HEK293 (cell line): ENCODE data around the gene NRG2.
A peak's percentile ranks its signal among the peaks of the same experiment; 100 is the strongest.

Source experiments
- CTCF ChIA-PET: fragments of 350-600 bp; formaldehyde crosslinking; extraction: SDS; loops from one replicate; lab custom pipeline; 2021; ENCODE audit warnings: antibody characterized with exemption; lab: Yijun Ruan, JAX
- POLR2A ChIA-PET: fragments of 300-600 bp; formaldehyde crosslinking; extraction: SDS; loops from one replicate; lab custom pipeline; 2020; ENCODE audit warnings: antibody characterized with exemption, inconsistent platforms; lab: Yijun Ruan, JAX
- H3K27ac ChIP-seq: fragments of 200-500 bp; sonication (Bioruptor generic); 2 replicates; pipeline ENCODE4 v1.5.1; 2014; ENCODE audit warnings: low read depth, low read length, control low read depth, inconsistent platforms; ENCODE audit errors: extremely low read depth
- H3K36me3 ChIP-seq, 2 experiments: fragments of 200-500 bp in 1 of 2; sonication (Bioruptor generic) in 1 of 2; 1 replicate in 1 of 2; 2 replicates in 1 of 2; pipeline ENCODE4 v1.5.1; 2014 to 2017; ENCODE audit warnings: inconsistent platforms in 2 of 2, low read length in 2 of 2; ENCODE audit not compliant: control insufficient read depth in 2 of 2, insufficient read depth in 1 of 2
- H3K4me1 ChIP-seq: fragments of 200-500 bp; sonication (Bioruptor generic); 2 replicates; pipeline ENCODE4 v1.5.1; 2014; ENCODE audit warnings: mild to moderate bottlenecking, low read length, inconsistent platforms; ENCODE audit not compliant: control insufficient read depth, insufficient read depth
- H3K4me3 ChIP-seq: 2 replicates; pipeline ENCODE4 v1.5.1; 2011; ENCODE audit warnings: low read depth, mild to moderate bottlenecking, control low read depth, low read length, moderate library complexity
- H3K9me3 ChIP-seq: fragments of 200-500 bp; sonication (Bioruptor generic); 2 replicates; pipeline ENCODE4 v1.5.1; 2014; ENCODE audit warnings: low read depth, low read length, inconsistent platforms; ENCODE audit not compliant: control insufficient read depth, insufficient read depth
- BCL11A ChIP-seq: fragments of 450-650 bp; formaldehyde crosslinking; IDR thresholded peaks from 2 replicates; pipeline ENCODE4 v1.5.1; 2016; ENCODE audit warnings: low read depth, missing biosample characterization, missing genetic modification characterization
- GLI4 ChIP-seq: fragments of 450-650 bp; formaldehyde crosslinking; IDR thresholded peaks from 2 replicates; pipeline ENCODE4 v1.5.1; 2016; ENCODE audit warnings: missing biosample characterization, missing genetic modification characterization
- KLF8 ChIP-seq: fragments of 450-650 bp; formaldehyde crosslinking; IDR thresholded peaks from 2 replicates; pipeline ENCODE4 v1.5.1; 2016; ENCODE audit warnings: missing biosample characterization, missing genetic modification characterization
- MYNN ChIP-seq: fragments of 450-650 bp; formaldehyde crosslinking; IDR thresholded peaks from 2 replicates; pipeline ENCODE4 v1.5.1; 2016; ENCODE audit warnings: missing biosample characterization, missing genetic modification characterization, borderline replicate concordance
- ZBTB17 ChIP-seq: fragments of 450-650 bp; formaldehyde crosslinking; IDR thresholded peaks from 2 replicates; pipeline ENCODE4 v1.5.1; 2016; ENCODE audit warnings: missing biosample characterization, missing genetic modification characterization
- ZBTB49 ChIP-seq: fragments of 450-650 bp; formaldehyde crosslinking; IDR thresholded peaks from 2 replicates; pipeline ENCODE4 v1.5.1; 2016; ENCODE audit warnings: missing biosample characterization, missing genetic modification characterization, low read depth
- ZBTB8A ChIP-seq: fragments of 450-650 bp; formaldehyde crosslinking; IDR thresholded peaks from 2 replicates; pipeline ENCODE4 v1.5.1; 2016; ENCODE audit warnings: missing biosample characterization, missing genetic modification characterization
- ZFP3 ChIP-seq: fragments of 450-650 bp; formaldehyde crosslinking; IDR thresholded peaks from 2 replicates; pipeline ENCODE4 v1.5.1; 2016; ENCODE audit warnings: low read depth, missing biosample characterization, missing genetic modification characterization
- ZFP69B ChIP-seq: fragments of 450-650 bp; formaldehyde crosslinking; IDR thresholded peaks from 2 replicates; pipeline ENCODE4 v1.5.1; 2016; ENCODE audit warnings: missing biosample characterization, missing genetic modification characterization
- ZNF112 ChIP-seq: fragments of 450-650 bp; formaldehyde crosslinking; IDR thresholded peaks from 2 replicates; pipeline ENCODE4 v1.5.0; 2017; ENCODE audit warnings: missing biosample characterization, missing genetic modification characterization
- ZNF133 ChIP-seq: fragments of 450-650 bp; formaldehyde crosslinking; IDR thresholded peaks from 2 replicates; pipeline ENCODE4 v1.5.1; 2016; ENCODE audit warnings: missing biosample characterization, missing genetic modification characterization
- ZNF148 ChIP-seq: fragments of 450-650 bp; formaldehyde crosslinking; IDR thresholded peaks from 2 replicates; pipeline ENCODE4 v1.5.0; 2017; ENCODE audit warnings: missing biosample characterization, missing genetic modification characterization, borderline replicate concordance
- ZNF202 ChIP-seq: fragments of 450-650 bp; formaldehyde crosslinking; IDR thresholded peaks from 2 replicates; pipeline ENCODE4 v1.5.1; 2016; ENCODE audit warnings: missing biosample characterization, missing genetic modification characterization, borderline replicate concordance
- ZNF23 ChIP-seq: fragments of 450-650 bp; formaldehyde crosslinking; IDR thresholded peaks from 2 replicates; pipeline ENCODE4 v1.5.1; 2016; ENCODE audit warnings: missing biosample characterization, missing genetic modification characterization, borderline replicate concordance
- ZNF488 ChIP-seq: fragments of 450-650 bp; formaldehyde crosslinking; IDR thresholded peaks from 2 replicates; pipeline ENCODE4 v1.5.1; 2016; ENCODE audit warnings: missing biosample characterization, missing genetic modification characterization
- ZNF561 ChIP-seq: fragments of 450-650 bp; IDR thresholded peaks from 2 replicates; pipeline ENCODE4 v1.5.1; 2018; ENCODE audit warnings: missing biosample characterization, missing genetic modification characterization, borderline replicate concordance
- ZNF600 ChIP-seq: fragments of 450-650 bp; formaldehyde crosslinking; IDR thresholded peaks from 2 replicates; pipeline ENCODE4 v1.5.1; 2016; ENCODE audit warnings: missing biosample characterization, missing genetic modification characterization
- ZNF626 ChIP-seq: fragments of 450-650 bp; sonication (Bioruptor Pico); formaldehyde crosslinking; IDR thresholded peaks from 2 replicates; pipeline ENCODE4 v1.5.1; 2018; ENCODE audit warnings: missing biosample characterization, missing genetic modification characterization, inconsistent platforms
- ZNF777 ChIP-seq: fragments of 450-650 bp; formaldehyde crosslinking; IDR thresholded peaks from 2 replicates; pipeline ENCODE4 v1.5.1; 2017; ENCODE audit warnings: missing biosample characterization, missing genetic modification characterization, borderline replicate concordance
- TF ChIP-seq, protein P1 (sequence below): fragments of 450-650 bp; formaldehyde crosslinking; IDR thresholded peaks from 2 replicates; pipeline ENCODE4 v1.5.1; 2016; ENCODE audit warnings: missing biosample characterization, missing genetic modification characterization, low read depth
- TF ChIP-seq, protein P2 (sequence below): fragments of 450-650 bp; formaldehyde crosslinking; IDR thresholded peaks from 2 replicates; pipeline ENCODE4 v1.5.1; 2016; ENCODE audit warnings: missing biosample characterization, missing genetic modification characterization
- TF ChIP-seq, protein P3 (sequence below): fragments of 450-650 bp; formaldehyde crosslinking; IDR thresholded peaks from 2 replicates; pipeline ENCODE4 v1.5.1; 2017; ENCODE audit warnings: missing biosample characterization, missing genetic modification characterization

The NRG2 gene

GRCh38 chr5:139904816-139905661, 138.1 kb downstream of the NRG2 start (continued):
- TF ChIP-seq ZNF600 (tag by site-specific recombination) (0 out of 2 replicates have a peak, but pooled peaks have one; percentile 38), ZNF626 (tag by site-specific recombination) (no peak), BCL11A (no peak), ZNF561 (tag by site-specific recombination) (no peak), ZNF133 (tag by site-specific recombination) (no peak), ZFP3 (tag by site-specific recombination) (no peak), ZNF488 (tag by site-specific recombination) (no peak), ZBTB49 (tag by site-specific recombination) (no peak), ZNF112 (tag by site-specific recombination) (no peak), ZNF23 (tag by site-specific recombination) (no peak), ZNF202 (tag by site-specific recombination) (no peak), ZBTB17 (tag by site-specific recombination) (peak; percentile 58), GLI4 (no peak), ZBTB8A (tag by site-specific recombination) (no peak), MYNN (tag by site-specific recombination) (no peak), KLF8 (tag by site-specific recombination) (no peak)
- TF ChIP-seq, protein P1, sequence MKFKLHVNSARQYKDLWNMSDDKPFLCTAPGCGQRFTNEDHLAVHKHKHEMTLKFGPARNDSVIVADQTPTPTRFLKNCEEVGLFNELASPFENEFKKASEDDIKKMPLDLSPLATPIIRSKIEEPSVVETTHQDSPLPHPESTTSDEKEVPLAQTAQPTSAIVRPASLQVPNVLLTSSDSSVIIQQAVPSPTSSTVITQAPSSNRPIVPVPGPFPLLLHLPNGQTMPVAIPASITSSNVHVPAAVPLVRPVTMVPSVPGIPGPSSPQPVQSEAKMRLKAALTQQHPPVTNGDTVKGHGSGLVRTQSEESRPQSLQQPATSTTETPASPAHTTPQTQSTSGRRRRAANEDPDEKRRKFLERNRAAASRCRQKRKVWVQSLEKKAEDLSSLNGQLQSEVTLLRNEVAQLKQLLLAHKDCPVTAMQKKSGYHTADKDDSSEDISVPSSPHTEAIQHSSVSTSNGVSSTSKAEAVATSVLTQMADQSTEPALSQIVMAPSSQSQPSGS (tag by site-specific recombination) = no peak
- TF ChIP-seq, protein P2, sequence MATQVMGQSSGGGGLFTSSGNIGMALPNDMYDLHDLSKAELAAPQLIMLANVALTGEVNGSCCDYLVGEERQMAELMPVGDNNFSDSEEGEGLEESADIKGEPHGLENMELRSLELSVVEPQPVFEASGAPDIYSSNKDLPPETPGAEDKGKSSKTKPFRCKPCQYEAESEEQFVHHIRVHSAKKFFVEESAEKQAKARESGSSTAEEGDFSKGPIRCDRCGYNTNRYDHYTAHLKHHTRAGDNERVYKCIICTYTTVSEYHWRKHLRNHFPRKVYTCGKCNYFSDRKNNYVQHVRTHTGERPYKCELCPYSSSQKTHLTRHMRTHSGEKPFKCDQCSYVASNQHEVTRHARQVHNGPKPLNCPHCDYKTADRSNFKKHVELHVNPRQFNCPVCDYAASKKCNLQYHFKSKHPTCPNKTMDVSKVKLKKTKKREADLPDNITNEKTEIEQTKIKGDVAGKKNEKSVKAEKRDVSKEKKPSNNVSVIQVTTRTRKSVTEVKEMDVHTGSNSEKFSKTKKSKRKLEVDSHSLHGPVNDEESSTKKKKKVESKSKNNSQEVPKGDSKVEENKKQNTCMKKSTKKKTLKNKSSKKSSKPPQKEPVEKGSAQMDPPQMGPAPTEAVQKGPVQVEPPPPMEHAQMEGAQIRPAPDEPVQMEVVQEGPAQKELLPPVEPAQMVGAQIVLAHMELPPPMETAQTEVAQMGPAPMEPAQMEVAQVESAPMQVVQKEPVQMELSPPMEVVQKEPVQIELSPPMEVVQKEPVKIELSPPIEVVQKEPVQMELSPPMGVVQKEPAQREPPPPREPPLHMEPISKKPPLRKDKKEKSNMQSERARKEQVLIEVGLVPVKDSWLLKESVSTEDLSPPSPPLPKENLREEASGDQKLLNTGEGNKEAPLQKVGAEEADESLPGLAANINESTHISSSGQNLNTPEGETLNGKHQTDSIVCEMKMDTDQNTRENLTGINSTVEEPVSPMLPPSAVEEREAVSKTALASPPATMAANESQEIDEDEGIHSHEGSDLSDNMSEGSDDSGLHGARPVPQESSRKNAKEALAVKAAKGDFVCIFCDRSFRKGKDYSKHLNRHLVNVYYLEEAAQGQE (tag by site-specific recombination) = no peak

DNA sequence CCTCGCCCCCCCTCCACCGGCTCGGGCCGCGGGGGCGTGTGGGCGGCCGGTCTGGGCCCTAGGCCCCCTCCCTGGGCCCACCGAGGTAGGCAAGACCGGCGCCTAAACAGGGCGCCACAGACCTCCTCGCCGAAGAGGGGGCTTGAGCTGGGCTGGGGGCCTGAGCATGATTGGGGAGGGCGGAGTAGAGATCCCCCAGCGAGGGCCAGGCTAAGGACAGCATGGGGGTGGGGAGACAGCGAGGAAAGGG, 138.6 kb downstream of the NRG2 start:
- Histone ChIP-seq H3K27ac (no peak overlapping the region), H3K36me3 (no peaks in the 10 kb centered on the region), H3K9me3 (no peaks in the 10 kb centered on the region), H3K4me3 (peak overlapping the region; percentile 43), H3K4me1 (peaks cover 7% of the 10 kb centered on the region; the same call in 1 of the 2 replicates)
- ChIA-PET POLR2A (no interaction called here), CTCF (no interaction called here)
- TF ChIP-seq, protein P1 (tag by site-specific recombination) = no peak
- TF ChIP-seq ZFP69B (tag by site-specific recombination) = 0 out of 2 replicates have a peak, but pooled peaks have one; percentile 12
- TF ChIP-seq ZNF777 = 0 out of 2 replicates have a peak, but pooled peaks have one; percentile 7
- TF ChIP-seq ZNF148 (tag by site-specific recombination) = no peak
- TF ChIP-seq, protein P3, sequence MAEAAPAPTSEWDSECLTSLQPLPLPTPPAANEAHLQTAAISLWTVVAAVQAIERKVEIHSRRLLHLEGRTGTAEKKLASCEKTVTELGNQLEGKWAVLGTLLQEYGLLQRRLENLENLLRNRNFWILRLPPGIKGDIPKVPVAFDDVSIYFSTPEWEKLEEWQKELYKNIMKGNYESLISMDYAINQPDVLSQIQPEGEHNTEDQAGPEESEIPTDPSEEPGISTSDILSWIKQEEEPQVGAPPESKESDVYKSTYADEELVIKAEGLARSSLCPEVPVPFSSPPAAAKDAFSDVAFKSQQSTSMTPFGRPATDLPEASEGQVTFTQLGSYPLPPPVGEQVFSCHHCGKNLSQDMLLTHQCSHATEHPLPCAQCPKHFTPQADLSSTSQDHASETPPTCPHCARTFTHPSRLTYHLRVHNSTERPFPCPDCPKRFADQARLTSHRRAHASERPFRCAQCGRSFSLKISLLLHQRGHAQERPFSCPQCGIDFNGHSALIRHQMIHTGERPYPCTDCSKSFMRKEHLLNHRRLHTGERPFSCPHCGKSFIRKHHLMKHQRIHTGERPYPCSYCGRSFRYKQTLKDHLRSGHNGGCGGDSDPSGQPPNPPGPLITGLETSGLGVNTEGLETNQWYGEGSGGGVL (tag by site-specific recombination) = peak; percentile 97
